HepG2 (cell line): Measurements from ENCODE around the gene SF3A2. TPM values are rescaled to one million over a fixed set of nuclear protein-coding genes. Genes with fewer than 3 reads are reported as not detected.

ENCODE experiments used
- ATF7-NPFF ChIP-seq: sonication (generic); formaldehyde crosslinking; IDR thresholded peaks from 2 replicates; pipeline ENCODE4 v1.8.1; 2023; ENCODE audit warnings: mild to moderate bottlenecking, low read depth, missing genetic modification reagents, moderate library complexity
- DNMT3B ChIP-seq: conservative IDR thresholded peaks from 2 replicates; pipeline ENCODE4 v1.6.1; 2016; ENCODE audit warnings: missing biosample characterization, control low read depth
- HDAC1 ChIP-seq: sonication (generic); formaldehyde crosslinking; IDR thresholded peaks from 2 replicates; pipeline ENCODE4 v1.5.1; 2020; ENCODE audit warnings: mild to moderate bottlenecking, missing genetic modification reagents
- JDP2 ChIP-seq: sonication (generic); formaldehyde crosslinking; IDR thresholded peaks from 2 replicates; pipeline ENCODE4 v1.8.1; 2022; ENCODE audit warnings: missing genetic modification reagents, borderline replicate concordance
- NCOA2 ChIP-seq: sonication (generic); formaldehyde crosslinking; IDR thresholded peaks from 2 replicates; pipeline ENCODE4 v1.8.0; 2022; ENCODE audit warnings: inconsistent platforms
- NFKB2 ChIP-seq: sonication (generic); formaldehyde crosslinking; IDR thresholded peaks from 2 replicates; pipeline ENCODE4 v1.4.0; 2020; ENCODE audit warnings: missing genetic modification reagents, borderline replicate concordance
- PITX1 ChIP-seq: sonication (generic); formaldehyde crosslinking; IDR thresholded peaks from 2 replicates; pipeline ENCODE4 v1.5.1; 2020; ENCODE audit warnings: mild to moderate bottlenecking, missing genetic modification reagents
- RELA ChIP-seq: sonication (generic); formaldehyde crosslinking; IDR thresholded peaks from 2 replicates; pipeline ENCODE4 v1.4.0; 2020; ENCODE audit warnings: missing genetic modification reagents
- REXO4 ChIP-seq: sonication (generic); formaldehyde crosslinking; IDR thresholded peaks from 2 replicates; pipeline ENCODE4 v1.8.0; 2022; ENCODE audit warnings: missing genetic modification reagents, mild to moderate bottlenecking, borderline replicate concordance
- RFXAP ChIP-seq: sonication (generic); formaldehyde crosslinking; IDR thresholded peaks from 2 replicates; pipeline ENCODE4 v1.4.0; 2020; ENCODE audit warnings: missing genetic modification reagents, borderline replicate concordance
- SNAPC2 ChIP-seq: sonication (generic); formaldehyde crosslinking; IDR thresholded peaks from 2 replicates; pipeline ENCODE4 v1.8.1; 2022; ENCODE audit warnings: mild to moderate bottlenecking, missing genetic modification reagents
- SP4 ChIP-seq: sonication (generic); formaldehyde crosslinking; IDR thresholded peaks from 2 replicates; pipeline ENCODE4 v1.8.1; 2023; ENCODE audit warnings: mild to moderate bottlenecking, missing genetic modification reagents
- SSRP1 ChIP-seq: IDR thresholded peaks from 2 replicates; pipeline ENCODE4 v1.6.1; 2016; ENCODE audit warnings: control low read depth
- TBX3 ChIP-seq: fragments of 450-650 bp; IDR thresholded peaks from 2 replicates; pipeline ENCODE4 v1.6.1; 2017; ENCODE audit warnings: antibody characterized with exemption, mild to moderate bottlenecking, inconsistent platforms, borderline replicate concordance
- YEATS4 ChIP-seq: sonication (generic); formaldehyde crosslinking; IDR thresholded peaks from 2 replicates; pipeline ENCODE4 v1.4.0; 2020; ENCODE audit warnings: missing genetic modification reagents, borderline replicate concordance
- ZBTB21 ChIP-seq: sonication (generic); formaldehyde crosslinking; IDR thresholded peaks from 2 replicates; pipeline ENCODE4 v1.4.0; 2020; ENCODE audit warnings: missing genetic modification reagents
- ZFP62 ChIP-seq: sonication (generic); formaldehyde crosslinking; IDR thresholded peaks from 2 replicates; pipeline ENCODE4 v1.4.0; 2020; ENCODE audit warnings: missing genetic modification reagents
- ZFP82 ChIP-seq: sonication (generic); formaldehyde crosslinking; IDR thresholded peaks from 2 replicates; pipeline ENCODE4 v1.5.1; 2020; ENCODE audit warnings: mild to moderate bottlenecking, missing genetic modification reagents, borderline replicate concordance
- ZNF224 ChIP-seq: sonication (generic); formaldehyde crosslinking; IDR thresholded peaks from 2 replicates; pipeline ENCODE4 v1.5.0; 2020; ENCODE audit warnings: mild to moderate bottlenecking, missing genetic modification reagents
- ZNF30 ChIP-seq: sonication (generic); formaldehyde crosslinking; IDR thresholded peaks from 2 replicates; pipeline ENCODE4 v1.5.0; 2020; ENCODE audit warnings: mild to moderate bottlenecking, missing genetic modification reagents
- ZNF557 ChIP-seq: sonication (generic); formaldehyde crosslinking; IDR thresholded peaks from 2 replicates; pipeline ENCODE4 v1.4.0; 2020; ENCODE audit warnings: missing genetic modification reagents
- ZNF572 ChIP-seq: sonication (generic); formaldehyde crosslinking; IDR thresholded peaks from 2 replicates; pipeline ENCODE4 v1.5.1; 2020; ENCODE audit warnings: mild to moderate bottlenecking, missing genetic modification reagents
- ZNF672 ChIP-seq: sonication (generic); formaldehyde crosslinking; IDR thresholded peaks from 2 replicates; pipeline ENCODE4 v1.8.1; 2022; ENCODE audit warnings: missing genetic modification reagents
- ZNF737 ChIP-seq: sonication (generic); formaldehyde crosslinking; IDR thresholded peaks from 2 replicates; pipeline ENCODE4 v1.5.0; 2020; ENCODE audit warnings: missing genetic modification reagents, mild to moderate bottlenecking, borderline replicate concordance
- ZNF780A ChIP-seq: sonication (generic); formaldehyde crosslinking; IDR thresholded peaks from 2 replicates; pipeline ENCODE4 v1.8.0; 2022; ENCODE audit warnings: mild to moderate bottlenecking, missing genetic modification reagents, moderate library complexity
- ZNF792 ChIP-seq: IDR thresholded peaks from 2 replicates; pipeline ENCODE4 v1.6.1; 2016
- ZSCAN12 ChIP-seq: sonication (generic); formaldehyde crosslinking; IDR thresholded peaks from 2 replicates; pipeline ENCODE4 v1.9.0; 2021; ENCODE audit warnings: mild to moderate bottlenecking, missing genetic modification reagents
- ZSCAN9 ChIP-seq: IDR thresholded peaks from 2 replicates; pipeline ENCODE4 v1.6.1; 2016; ENCODE audit warnings: borderline replicate concordance
- polyA plus RNA-seq, 8 experiments: library from polyadenylated mRNA; depleted of rRNA in 3 of 8; stranded (reverse) in 7 of 8; unstranded in 1 of 8; fragments of >200 nt; fragmentation: Illumina TruSeq in 4 of 8; extraction: Trizol in 4 of 8; gene quantifications; 2 replicates each; pipeline versions ENCODE4 v1.2.1 to v1.2.3, GENCODE V29; 2011 to 2016; ENCODE audit warnings: low read depth in 4 of 8, missing spikeins in 1 of 8, mixed read lengths in 1 of 8; ENCODE audit not compliant: insufficient read depth in 1 of 8
- total RNA-seq, 5 experiments: library from RNA; depleted of rRNA; stranded (reverse); fragments of >200 nt; fragmentation: Illumina TruSeq; extraction: Trizol; gene quantifications; 2 replicates each; pipeline ENCODE4 v1.2.3, GENCODE V29; 2016; ENCODE audit warnings: low read depth in 1 of 5
- TF ChIP-seq, protein P1 (sequence below): sonication (generic); formaldehyde crosslinking; IDR thresholded peaks from 2 replicates; pipeline ENCODE4 v1.5.0; 2020; ENCODE audit warnings: mild to moderate bottlenecking, missing genetic modification reagents, moderate library complexity
- TF ChIP-seq, protein P2 (sequence below): sonication (generic); formaldehyde crosslinking; IDR thresholded peaks from 2 replicates; pipeline ENCODE4 v1.5.1; 2020; ENCODE audit warnings: mild to moderate bottlenecking, missing genetic modification reagents

SF3A2 gene
- total and polyA plus RNA-seq, 2 of the 13 experiments (the other 11 are each of a cell fraction or from before 2014, with no cell fraction given), result 8.6 to 8.8 TPM

DNA sequence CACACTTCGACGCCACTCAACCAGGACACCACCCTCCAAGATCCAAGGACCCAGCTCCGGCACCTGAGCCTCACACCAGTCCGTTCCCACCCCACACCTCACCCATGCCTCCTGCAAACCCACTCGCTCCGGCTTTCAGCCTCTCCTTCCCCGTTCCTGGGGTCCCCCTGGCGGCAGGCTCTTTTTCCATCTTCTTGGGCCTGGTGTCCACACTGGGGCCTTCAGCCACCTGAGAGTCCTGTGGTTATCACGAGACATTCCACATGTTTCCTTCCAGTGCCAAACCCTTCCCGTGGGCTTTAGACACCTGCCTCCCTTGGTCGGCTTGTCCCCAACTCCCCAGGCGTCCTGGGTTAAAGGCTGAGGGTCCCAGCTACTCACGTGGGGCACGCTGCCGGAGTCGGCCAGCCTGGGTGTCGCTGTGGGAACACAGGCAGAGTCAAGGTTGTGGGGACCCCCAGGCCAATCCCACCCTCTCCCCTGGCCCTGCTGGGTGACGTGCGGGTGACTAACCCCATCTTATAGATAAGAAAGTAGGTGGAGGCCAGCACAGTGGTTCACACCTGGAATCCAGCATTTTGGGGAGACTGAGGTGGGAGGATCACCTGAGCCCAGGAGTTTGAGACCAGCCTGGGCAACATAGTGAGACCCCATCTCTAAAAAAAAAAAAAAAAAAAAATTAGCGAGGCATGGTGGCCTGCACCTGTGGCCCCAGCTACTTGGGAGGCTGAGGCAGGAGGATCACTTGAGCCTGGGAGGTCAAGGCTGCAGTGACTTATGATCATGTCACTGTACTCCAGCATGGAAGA lies 17.6 kb downstream of the SF3A2 start (continued):
- no peak for TF ChIP-seq TBX3
- TF ChIP-seq PITX1 (CRISPR knock-in tag), result no peak
- no peak for TF ChIP-seq HDAC1 (CRISPR knock-in tag)
- no peak for TF ChIP-seq RFXAP (CRISPR knock-in tag)
- TF ChIP-seq, protein P1, sequence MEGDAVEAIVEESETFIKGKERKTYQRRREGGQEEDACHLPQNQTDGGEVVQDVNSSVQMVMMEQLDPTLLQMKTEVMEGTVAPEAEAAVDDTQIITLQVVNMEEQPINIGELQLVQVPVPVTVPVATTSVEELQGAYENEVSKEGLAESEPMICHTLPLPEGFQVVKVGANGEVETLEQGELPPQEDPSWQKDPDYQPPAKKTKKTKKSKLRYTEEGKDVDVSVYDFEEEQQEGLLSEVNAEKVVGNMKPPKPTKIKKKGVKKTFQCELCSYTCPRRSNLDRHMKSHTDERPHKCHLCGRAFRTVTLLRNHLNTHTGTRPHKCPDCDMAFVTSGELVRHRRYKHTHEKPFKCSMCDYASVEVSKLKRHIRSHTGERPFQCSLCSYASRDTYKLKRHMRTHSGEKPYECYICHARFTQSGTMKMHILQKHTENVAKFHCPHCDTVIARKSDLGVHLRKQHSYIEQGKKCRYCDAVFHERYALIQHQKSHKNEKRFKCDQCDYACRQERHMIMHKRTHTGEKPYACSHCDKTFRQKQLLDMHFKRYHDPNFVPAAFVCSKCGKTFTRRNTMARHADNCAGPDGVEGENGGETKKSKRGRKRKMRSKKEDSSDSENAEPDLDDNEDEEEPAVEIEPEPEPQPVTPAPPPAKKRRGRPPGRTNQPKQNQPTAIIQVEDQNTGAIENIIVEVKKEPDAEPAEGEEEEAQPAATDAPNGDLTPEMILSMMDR (CRISPR knock-in tag), result peak; percentile 85
- TF ChIP-seq ZNF224 (CRISPR knock-in tag), result no peak
- TF ChIP-seq ZNF792 (CRISPR knock-in tag), result no peak
- no peak for TF ChIP-seq ZNF672 (CRISPR knock-in tag)
- TF ChIP-seq ZNF557, result no peak
- TF ChIP-seq SNAPC2 (CRISPR knock-in tag), result no peak
- no peak for TF ChIP-seq ZNF30 (CRISPR knock-in tag)
- peak; percentile 42; the same call in 1 of the 2 replicates for TF ChIP-seq NFKB2
- TF ChIP-seq, protein P2, sequence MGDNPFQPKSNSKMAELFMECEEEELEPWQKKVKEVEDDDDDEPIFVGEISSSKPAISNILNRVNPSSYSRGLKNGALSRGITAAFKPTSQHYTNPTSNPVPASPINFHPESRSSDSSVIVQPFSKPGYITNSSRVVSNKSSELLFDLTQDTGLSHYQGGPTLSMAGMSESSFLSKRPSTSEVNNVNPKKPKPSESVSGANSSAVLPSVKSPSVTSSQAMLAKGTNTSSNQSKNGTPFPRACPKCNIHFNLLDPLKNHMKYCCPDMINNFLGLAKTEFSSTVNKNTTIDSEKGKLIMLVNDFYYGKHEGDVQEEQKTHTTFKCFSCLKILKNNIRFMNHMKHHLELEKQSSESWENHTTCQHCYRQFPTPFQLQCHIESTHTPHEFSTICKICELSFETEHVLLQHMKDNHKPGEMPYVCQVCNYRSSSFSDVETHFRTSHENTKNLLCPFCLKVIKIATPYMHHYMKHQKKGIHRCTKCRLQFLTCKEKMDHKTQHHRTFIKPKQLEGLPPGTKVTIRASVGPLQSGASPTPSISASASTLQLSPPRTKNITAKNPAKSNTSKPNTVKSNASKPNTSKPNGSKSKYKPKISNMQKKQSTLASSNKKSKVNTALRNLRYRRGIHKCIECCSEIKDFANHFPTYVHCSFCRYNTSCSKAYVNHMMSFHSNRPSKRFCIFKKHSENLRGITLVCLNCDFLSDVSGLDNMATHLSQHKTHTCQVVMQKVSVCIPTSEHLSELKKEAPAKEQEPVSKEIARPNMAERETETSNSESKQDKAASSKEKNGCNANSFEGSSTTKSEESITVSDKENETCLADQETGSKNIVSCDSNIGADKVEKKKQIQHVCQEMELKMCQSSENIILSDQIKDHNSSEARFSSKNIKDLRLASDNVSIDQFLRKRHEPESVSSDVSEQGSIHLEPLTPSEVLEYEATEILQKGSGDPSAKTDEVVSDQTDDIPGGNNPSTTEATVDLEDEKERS (CRISPR knock-in tag), result no peak
- TF ChIP-seq ZSCAN12 (CRISPR knock-in tag), result no peak
- no peak for TF ChIP-seq ZFP62 (CRISPR knock-in tag)
- no peak for TF ChIP-seq SSRP1 (CRISPR knock-in tag)
- TF ChIP-seq ZNF737 (CRISPR knock-in tag), result no peak
- 0 out of 2 replicates have a peak, but pooled peaks have one; percentile 35 for TF ChIP-seq ZSCAN9 (CRISPR knock-in tag)
- no peak for TF ChIP-seq ZBTB21 (CRISPR knock-in tag)
- no peak for TF ChIP-seq JDP2 (CRISPR knock-in tag)
- TF ChIP-seq RELA, result no peak
- TF ChIP-seq ZNF572 (CRISPR knock-in tag), result no peak
- TF ChIP-seq DNMT3B (CRISPR knock-in tag), result no peak
- no peak for TF ChIP-seq REXO4 (CRISPR knock-in tag)
- no peak for TF ChIP-seq ZFP82 (CRISPR knock-in tag)
- TF ChIP-seq ATF7-NPFF (CRISPR knock-in tag), result no peak
- TF ChIP-seq ZNF780A (CRISPR knock-in tag), result no peak
- TF ChIP-seq NCOA2 (CRISPR knock-in tag), result no peak
- TF ChIP-seq SP4 (CRISPR knock-in tag), result no peak
- no peak for TF ChIP-seq YEATS4 (CRISPR knock-in tag)
